ENCODE results near the gene ST3GAL3.

- TF ChIP-seq CTCF (conservative IDR thresholded peaks at IDR 0.05) (no peak), ZFX (IDR thresholded peaks at IDR 0.05) (no peak)
Observed at GRCh38 chr1:43750083-43750482, 42.7 kb downstream of the ST3GAL3 start.

Measured in C4-2B (cell line).